ENCODE data around the gene NPRL2. TPM values are rescaled to one million over a fixed set of nuclear protein-coding genes. Genes with fewer than 3 reads are reported as not detected.

Gene NPRL2
- total and polyA plus RNA-seq, 5 experiments from 2014 or later: 36.2 to 63.8 (median 45.3) TPM

- Mint-ChIP-seq H3K27me3 (no peaks in the 10 kb centered on the region), H3K9me3 (no peaks in the 10 kb centered on the region), H3K27ac (peak overlapping the region; percentile 74 to 96 (median 86)), H3K36me3 (no peaks in the 10 kb centered on the region), H3K4me1 (peaks cover 27 to 76% (median 67%) of the 10 kb centered on the region in 4 donors), H3K4me3 (peak overlapping the region in 5 of 10 donors; percentile 14 to 86 (median 43))
- POLR2A ChIA-PET: interaction anchor here (0.8 to 14.5 kb wide), 8 partner anchors 10 to 227 kb away, joined by 3 to 318 read pairs (median 14); partner anchors contain the start of genes CYB561D2, HEMK1, HYAL2 and NPRL2
- DNase-seq (no peak), ATAC-seq (no peak)
Observed at GRCh38 chr3:50341996-50342650, 8.5 kb downstream of the NPRL2 start.

DNA sequence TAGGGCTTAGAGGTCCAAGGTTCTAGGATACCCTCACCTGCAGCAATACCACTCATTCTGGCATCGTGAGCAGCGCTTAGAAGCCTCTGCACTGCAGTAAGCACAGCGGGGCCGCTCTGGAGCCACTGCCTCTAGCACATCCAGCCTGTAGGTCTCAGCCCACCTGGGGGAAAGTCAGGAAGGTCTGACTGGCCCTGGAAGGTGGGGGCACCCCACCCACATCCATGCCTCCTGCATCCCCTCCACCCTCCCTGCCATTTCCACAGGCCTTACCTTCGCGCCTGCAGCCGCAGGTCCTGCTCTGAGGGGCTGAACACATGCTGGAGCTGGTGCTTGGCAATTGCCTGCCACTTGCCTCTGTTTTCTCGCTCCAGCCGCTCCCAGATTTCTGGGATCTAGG lies 9.0 kb downstream of the NPRL2 start:
- Mint-ChIP-seq H3K4me1 (peaks cover 28 to 79% (median 65%) of the 10 kb centered on the region in 4 donors), H3K27me3 (no peaks in the 10 kb centered on the region), H3K36me3 (peaks cover 0 to 1% (median 0%) of the 10 kb centered on the region in 3 donors), H3K4me3 (peak overlapping the region; percentile 76 to 98 (median 88)), H3K27ac (peak overlapping the region; percentile 74 to 96 (median 90)), H3K9me3 (no peaks in the 10 kb centered on the region)
- POLR2A ChIA-PET: interaction anchor here (0.8 to 14.5 kb wide), 10 partner anchors 10 to 267 kb away, joined by 3 to 318 read pairs (median 14); partner anchors contain the start of genes CYB561D2, HEMK1, HYAL2 and HYAL3
- DNase-seq: peak in 1 of 10 donors; percentile 37
- ATAC-seq: no peak

DNA sequence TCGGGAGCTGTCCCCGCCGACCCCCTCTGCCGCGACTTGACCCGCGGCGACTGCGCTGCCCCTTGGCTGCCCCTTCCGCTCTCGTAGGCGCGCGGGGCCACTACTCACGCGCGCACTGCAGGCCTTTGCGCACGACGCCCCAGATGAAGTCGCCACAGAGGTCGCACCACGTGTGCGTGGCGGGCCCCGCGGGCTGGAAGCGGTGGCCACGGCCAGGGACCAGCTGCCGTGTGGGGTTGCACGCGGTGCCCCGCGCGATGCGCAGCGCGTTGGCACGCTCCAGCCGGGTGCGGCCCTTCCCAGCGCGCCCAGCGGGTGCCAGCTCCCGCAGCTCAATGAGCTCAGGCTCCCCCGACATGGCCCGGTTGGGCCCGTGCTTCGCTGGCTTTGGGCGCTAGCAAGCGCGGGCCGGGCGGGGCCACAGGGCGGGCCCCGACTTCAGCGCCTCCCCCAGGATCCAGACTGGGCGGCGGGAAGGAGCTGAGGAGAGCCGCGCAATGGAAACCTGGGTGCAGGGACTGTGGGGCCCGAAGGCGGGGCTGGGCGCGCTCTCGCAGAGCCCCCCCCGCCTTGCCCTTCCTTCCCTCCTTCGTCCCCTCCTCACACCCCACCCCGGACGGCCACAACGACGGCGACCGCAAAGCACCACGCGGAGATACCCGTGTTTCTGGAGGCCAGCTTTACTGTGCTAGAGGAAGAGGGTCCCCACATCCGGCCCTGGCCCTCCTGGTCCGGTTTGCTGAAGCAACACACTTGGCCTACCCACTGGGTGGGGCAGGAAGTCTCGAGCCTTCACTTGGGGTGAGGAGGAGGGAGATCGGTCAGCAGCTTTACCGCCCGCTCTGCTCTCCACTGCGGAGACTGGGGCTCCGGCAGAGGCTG lies 9.9 kb downstream of the NPRL2 start, which contains the start of gene RASSF1:
TSS of gene RASSF1 (minus strand) at position 389 of the 882 bp plus-strand sequence. CDS start at position 358, 31 bp downstream.
- POLR2A ChIA-PET: interaction anchor here (0.5 to 14.5 kb wide), 15 partner anchors 9 to 1868 kb away, joined by 3 to 318 read pairs (median 6); partner anchors contain the start of genes CYB561D2, HEMK1, HYAL2 and HYAL3
- DNase-seq: peak in 9 of 10 donors; percentile 38 to 78 (median 51)
- Mint-ChIP-seq H3K9me3 (no peaks in the 10 kb centered on the region), H3K4me1 (peaks cover 27 to 78% (median 66%) of the 10 kb centered on the region in 4 donors), H3K27ac (peak within 1 kb of the TSS; percentile 94 to 99 (median 96)), H3K27me3 (no peaks in the 10 kb centered on the region), H3K4me3 (peak within 1 kb of the TSS; percentile 86 to 98 (median 94)), H3K36me3 (peaks cover 0 to 3% (median 0%) of the 10 kb centered on the region in 3 donors)
- peak; percentile 14 to 19 for ATAC-seq

- ATAC-seq (no peak), DNase-seq (no peak)
- peaks cover 0 to 3% (median 0%) of the 10 kb centered on the region in 3 donors for H3K36me3 Mint-ChIP-seq
- no peaks in the 10 kb centered on the region for H3K9me3 Mint-ChIP-seq
- H3K27ac Mint-ChIP-seq: peak overlapping the region in 9 of 10 donors; percentile 94 to 99 (median 96)
- peaks cover 27 to 73% (median 67%) of the 10 kb centered on the region in 4 donors for H3K4me1 Mint-ChIP-seq
- H3K4me3 Mint-ChIP-seq: peak overlapping the region; percentile 86 to 98 (median 94)
- no peaks in the 10 kb centered on the region for H3K27me3 Mint-ChIP-seq
- POLR2A ChIA-PET: interaction anchor here (1.0 to 14.5 kb wide), 12 partner anchors 9 to 1868 kb away, joined by 3 to 318 read pairs (median 10); partner anchors contain the start of genes CYB561D2, HEMK1, HYAL2 and HYAL3
Observed at GRCh38 chr3:50340147-50340447, 10.5 kb downstream of the NPRL2 start.

DNA sequence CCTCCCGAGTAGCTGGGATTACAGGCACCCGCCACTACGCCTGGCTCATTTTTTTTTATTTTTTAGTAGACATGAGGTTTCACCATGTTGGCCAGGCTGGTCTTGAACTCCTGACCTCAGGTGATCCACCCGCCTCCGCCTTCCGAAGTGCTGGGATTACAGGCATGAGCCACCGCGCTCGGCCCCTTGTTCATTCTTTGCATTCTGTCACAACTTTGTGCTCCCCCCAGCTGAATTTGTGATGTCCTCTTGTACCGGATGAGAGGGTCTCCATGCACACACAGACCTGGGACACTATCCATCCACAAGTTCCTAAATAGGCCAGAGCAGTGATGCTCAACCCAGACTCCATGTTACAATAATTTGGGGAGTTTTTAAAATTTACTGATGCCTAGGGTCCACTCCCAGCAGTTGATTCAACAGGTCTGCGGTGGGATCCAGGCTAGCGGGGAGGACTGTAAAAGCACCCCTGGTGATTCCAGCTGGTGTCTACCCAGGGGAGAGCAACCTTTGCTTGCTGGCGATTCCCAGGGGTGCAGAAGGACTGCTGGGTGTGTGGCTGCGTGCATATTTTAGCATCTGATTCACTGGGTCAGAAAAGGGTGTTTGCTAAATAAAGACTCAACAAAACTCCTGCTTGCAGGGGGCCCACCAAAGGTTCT lies 11.0 kb downstream of the NPRL2 start:
- H3K36me3 Mint-ChIP-seq: peaks cover 0 to 3% (median 0%) of the 10 kb centered on the region in 3 donors
- H3K4me1 Mint-ChIP-seq: peaks cover 27 to 72% (median 66%) of the 10 kb centered on the region in 4 donors
- peak overlapping the region; percentile 94 to 99 (median 96) for H3K27ac Mint-ChIP-seq
- no peak for ATAC-seq
- no peaks in the 10 kb centered on the region for H3K9me3 Mint-ChIP-seq
- POLR2A ChIA-PET: interaction anchor here (1.7 to 14.5 kb wide), 8 partner anchors 8 to 47 kb away, joined by 6 to 318 read pairs (median 32); partner anchors contain the start of genes CYB561D2, HYAL2, HYAL3 and IFRD2
- DNase-seq: no peak
- H3K4me3 Mint-ChIP-seq: peak overlapping the region; percentile 86 to 98 (median 94)
- no peaks in the 10 kb centered on the region for H3K27me3 Mint-ChIP-seq

DNA sequence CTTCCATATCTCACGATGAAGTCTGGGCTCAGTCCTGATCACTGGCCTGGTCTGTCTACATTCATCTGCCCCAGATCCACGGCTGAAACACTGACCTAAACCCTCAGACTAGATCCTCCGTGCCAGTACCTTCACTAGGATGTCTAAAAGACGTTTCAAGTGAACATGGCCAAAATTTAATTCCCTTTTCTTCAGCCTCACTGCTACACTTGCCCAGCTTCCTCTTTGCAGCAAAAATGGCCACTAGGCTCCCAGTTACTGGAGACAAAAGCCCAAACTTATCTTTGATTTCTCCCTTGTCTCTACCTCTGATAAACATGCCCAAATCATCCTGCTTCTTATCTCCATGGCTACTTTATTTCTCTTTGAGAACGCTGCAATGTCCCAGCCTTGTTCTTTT lies 11.6 kb downstream of the NPRL2 start:
- Mint-ChIP-seq H3K27me3 (no peaks in the 10 kb centered on the region), H3K9me3 (no peaks in the 10 kb centered on the region), H3K4me3 (peak overlapping the region; percentile 86 to 98 (median 94)), H3K27ac (peak overlapping the region; percentile 94 to 99 (median 96)), H3K4me1 (peaks cover 30 to 75% (median 72%) of the 10 kb centered on the region in 4 donors), H3K36me3 (peaks cover 0 to 7% (median 0%) of the 10 kb centered on the region in 3 donors)
- ATAC-seq (no peak), DNase-seq (no peak)
- POLR2A ChIA-PET: interaction anchor here (0.7 to 14.5 kb wide), 8 partner anchors 11 to 314 kb away, joined by 3 to 318 read pairs (median 46); partner anchors contain the start of genes CYB561D2, HYAL2, HYAL3 and NAA80

GRCh38 chr3:50337175-50337861 lies 13.3 kb downstream of the NPRL2 start:
- H3K4me1 Mint-ChIP-seq: peaks cover 34 to 79% (median 74%) of the 10 kb centered on the region in 4 donors
- ATAC-seq (peak; percentile 77 to 78), DNase-seq (peak; percentile 84 to 98 (median 92))
- peak overlapping the region; percentile 94 to 99 (median 96) for H3K27ac Mint-ChIP-seq
- H3K9me3 Mint-ChIP-seq: no peaks in the 10 kb centered on the region
- H3K36me3 Mint-ChIP-seq: peaks cover 0 to 12% (median 0%) of the 10 kb centered on the region in 3 donors
- H3K27me3 Mint-ChIP-seq: no peaks in the 10 kb centered on the region
- peak overlapping the region; percentile 86 to 98 (median 94) for H3K4me3 Mint-ChIP-seq
- POLR2A ChIA-PET: interaction anchor here (0.6 to 14.5 kb wide), 27 partner anchors 8 to 1048 kb away, joined by 3 to 318 read pairs (median 5); partner anchors contain the start of genes C3orf18, CISH, CYB561D2 and GNAI2

- DNase-seq (peak in 1 of 10 donors; percentile 44), ATAC-seq (peak; percentile 41 to 43)
- Mint-ChIP-seq H3K4me1 (peaks cover 34 to 77% (median 72%) of the 10 kb centered on the region in 4 donors), H3K27ac (peak overlapping the region; percentile 83 to 99 (median 96)), H3K4me3 (peak overlapping the region; percentile 86 to 98 (median 94)), H3K9me3 (no peaks in the 10 kb centered on the region), H3K27me3 (no peaks in the 10 kb centered on the region), H3K36me3 (peaks cover 0 to 17% (median 0%) of the 10 kb centered on the region in 3 donors)
- POLR2A ChIA-PET: interaction anchor here (0.6 to 14.5 kb wide), 29 partner anchors 9 to 1049 kb away, joined by 3 to 318 read pairs (median 4); partner anchors contain the start of genes C3orf18, CISH, CYB561D2 and GNAI2
Observed at GRCh38 chr3:50336452-50337174, 14.0 kb downstream of the NPRL2 start.

DNA sequence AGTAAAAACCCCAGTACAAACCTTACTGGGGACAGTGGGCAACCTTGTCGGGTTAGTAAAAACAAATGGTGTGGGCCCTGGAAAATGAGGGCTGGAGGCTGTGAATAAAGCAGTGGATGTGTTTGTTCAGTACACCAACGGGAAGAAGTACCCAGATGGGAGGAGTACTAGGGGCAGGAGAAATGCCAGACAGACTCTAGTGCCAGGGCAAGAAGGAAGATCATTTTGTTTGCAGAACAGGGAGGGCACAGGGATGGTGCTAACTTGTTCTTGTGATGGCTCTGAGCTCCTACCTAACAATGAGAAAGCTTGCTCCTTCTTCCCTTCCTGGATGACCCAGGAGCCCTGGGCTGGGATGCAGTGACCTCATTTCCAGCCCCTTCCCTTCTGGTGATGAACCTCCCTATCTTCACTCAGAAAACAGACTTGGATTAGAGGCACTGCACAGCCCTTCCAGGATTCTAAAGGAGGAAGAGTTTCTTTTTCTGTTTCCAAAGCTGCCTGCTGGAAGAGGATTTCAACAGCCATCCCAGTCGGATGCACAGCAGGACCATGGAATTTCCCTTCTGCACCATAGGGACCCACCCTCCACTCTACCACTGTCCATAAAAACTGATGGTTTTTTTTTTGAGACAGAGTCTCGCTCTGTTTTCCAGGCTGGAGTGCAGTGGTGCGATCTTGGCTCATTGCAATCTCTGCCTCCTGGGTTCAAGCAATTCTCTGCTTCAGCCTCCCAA lies 16.1 kb downstream of the NPRL2 start:
- POLR2A ChIA-PET: interaction anchor here (1.1 to 14.5 kb wide), 8 partner anchors 9 to 36 kb away, joined by 3 to 318 read pairs (median 3); partner anchors contain the start of genes CYB561D2 and NPRL2
- H3K27me3 Mint-ChIP-seq: no peaks in the 10 kb centered on the region
- H3K27ac Mint-ChIP-seq: peak overlapping the region in 9 of 10 donors; percentile 87 to 97 (median 95)
- H3K4me3 Mint-ChIP-seq: peak overlapping the region in 9 of 10 donors; percentile 21 to 77 (median 55)
- no peak for ATAC-seq
- H3K36me3 Mint-ChIP-seq: peaks cover 0 to 37% (median 0%) of the 10 kb centered on the region in 3 donors
- H3K9me3 Mint-ChIP-seq: no peaks in the 10 kb centered on the region
- no peak for DNase-seq
- peaks cover 31 to 61% (median 57%) of the 10 kb centered on the region in 4 donors for H3K4me1 Mint-ChIP-seq

All from naive thymus-derived CD8-positive, alpha-beta T cell (primary cell).